CD4-positive, alpha-beta T cell (primary cell): Measurements from ENCODE around the gene HNRNPC. TPM values are rescaled to one million over a fixed set of nuclear protein-coding genes. Genes with fewer than 3 reads are reported as not detected.
A peak's percentile ranks its signal among the peaks of the same experiment; 100 is the strongest.

Source experiments
- ATAC-seq: fragments of 200-7000 bp; cut with Tn5 transposase; one replicate; pipeline ENCODE4 v1.10.0; 2022; ENCODE audit warnings: mild to moderate bottlenecking; ENCODE audit not compliant: poor library complexity
- CTCF ChIA-PET: fragments of 350-600 bp; sonication (Branson Sonifier 250); formaldehyde crosslinking; loops from one replicate; lab custom pipeline; 2021; ENCODE audit warnings: antibody characterized with exemption, inconsistent platforms; lab: Charles Lee
- POLR2A ChIA-PET: fragments of 350-600 bp; sonication (Branson Sonifier 250); formaldehyde crosslinking; loops from one replicate; lab custom pipeline; 2021; ENCODE audit warnings: antibody characterized with exemption, inconsistent platforms; lab: Charles Lee
- DNase-seq, 14 experiments: peaks; one replicate each; pipeline ENCODE4 v3.0.0-alpha.2; 2013 to 2020; ENCODE audit warnings: mixed read lengths in 2 of 14
- H3K27ac ChIP-seq, 2 donors: one replicate each; pipeline versions ENCODE4 v1.5.1 to v1.7.0; 2013; ENCODE audit warnings: low read length in 2 of 2, low read depth in 1 of 2, mild to moderate bottlenecking in 1 of 2
- H3K27me3 ChIP-seq, 2 experiments: 1 replicate in 1 of 2; 2 replicates in 1 of 2; pipeline versions ENCODE4 v1.6.1 to v1.7.0; 2013; ENCODE audit warnings: low read length in 2 of 2, control low read depth in 1 of 2, mild to moderate bottlenecking in 1 of 2, moderate library complexity in 1 of 2; ENCODE audit not compliant: insufficient read depth in 2 of 2, control insufficient read depth in 1 of 2
- H3K36me3 ChIP-seq: one replicate; pipeline ENCODE4 v1.6.1; 2013; ENCODE audit warnings: low read length, control low read depth; ENCODE audit not compliant: insufficient read depth
- H3K4me1 ChIP-seq: one replicate; pipeline ENCODE4 v1.6.1; 2013; ENCODE audit warnings: low read length, control low read depth; ENCODE audit not compliant: insufficient read depth
- H3K4me3 ChIP-seq: one replicate; pipeline ENCODE4 v1.5.1; 2013; ENCODE audit warnings: mild to moderate bottlenecking, low read length, moderate library complexity
- H3K9me3 ChIP-seq, 2 experiments: 1 replicate in 1 of 2; 2 replicates in 1 of 2; pipeline versions ENCODE4 v1.6.1 to v1.7.0; 2013; ENCODE audit warnings: low read length in 2 of 2, mild to moderate bottlenecking in 2 of 2, control low read depth in 1 of 2, moderate library complexity in 1 of 2; ENCODE audit not compliant: control insufficient read depth in 1 of 2, insufficient read depth in 1 of 2
- H3K27ac Mint-ChIP-seq: one replicate; pipeline ENCODE4 v1.8.0; 2020; ENCODE audit warnings: mixed read lengths
- H3K27me3 Mint-ChIP-seq: one replicate; pipeline ENCODE4 v1.8.0; 2021; ENCODE audit warnings: mixed read lengths
- H3K36me3 Mint-ChIP-seq: one replicate; pipeline ENCODE4 v1.8.0; 2021; ENCODE audit warnings: low read depth, mixed read lengths
- H3K4me1 Mint-ChIP-seq: one replicate; pipeline ENCODE4 v1.8.0; 2021; ENCODE audit warnings: low read depth, mixed read lengths
- H3K4me3 Mint-ChIP-seq: one replicate; pipeline ENCODE4 v1.8.0; 2020; ENCODE audit warnings: mild to moderate bottlenecking, mixed read lengths
- H3K9me3 Mint-ChIP-seq: one replicate; pipeline ENCODE4 v1.8.0; 2020; ENCODE audit warnings: mixed read lengths
- intact Hi-C, 2 experiments: fragments of 100-400 bp; cut with DNase I in 1 of 2; cut with micrococcal nuclease in 1 of 2; formaldehyde crosslinking; loops; one replicate each; pipeline versions ENCODE4 v1.15.1 to v1.9.0; 2023 to 2025; cut with DNase I, micrococcal nuclease
- total RNA-seq, 174 experiments: library from RNA in 2 of 174; stranded (reverse) in 2 of 174; gene quantifications; one replicate each; pipeline ENCODE4 v1.2.3 and lab custom pipeline; 2021 to 2026
- TF ChIP-seq, protein P1 (sequence below): fragments of 200-600 bp; IDR thresholded peaks from one replicate; pipeline ENCODE4 v1.8.0; 2022; ENCODE audit warnings: antibody characterized with exemption, mild to moderate bottlenecking

The HNRNPC gene
- total RNA-seq, 2 experiments from 2014 or later = 507 to 528 TPM

DNA sequence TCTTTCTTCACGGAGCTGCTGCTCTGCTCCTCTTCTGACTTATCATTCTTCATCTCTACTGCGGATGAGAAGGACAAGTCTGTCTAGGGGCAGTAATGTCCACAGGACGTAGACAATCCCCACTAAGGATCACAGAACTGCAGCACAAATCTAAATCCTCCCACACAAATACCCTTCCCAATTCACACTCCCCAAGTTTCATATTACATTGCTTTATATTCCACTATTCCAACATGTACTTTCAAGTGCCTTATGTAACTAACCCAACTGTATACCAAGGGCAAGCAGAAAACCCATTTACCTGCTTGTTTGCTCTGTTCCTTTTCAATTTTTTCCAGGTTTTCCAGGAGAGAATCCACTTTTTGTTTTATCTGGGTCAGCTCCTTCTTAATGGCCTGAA lies 57.7 kb downstream of the HNRNPC start:
- Histone ChIP-seq H3K27ac (no peak overlapping the region), H3K4me3 (no peak overlapping the region), H3K9me3 (no peaks in the 10 kb centered on the region), H3K36me3 (peaks cover 92% of the 10 kb centered on the region), H3K4me1 (peaks cover 12% of the 10 kb centered on the region), H3K27me3 (no peaks in the 10 kb centered on the region)
- Mint-ChIP-seq H3K27me3 (no peaks in the 10 kb centered on the region), H3K36me3 (peaks cover 95% of the 10 kb centered on the region), H3K4me3 (no peak overlapping the region), H3K9me3 (no peaks in the 10 kb centered on the region), H3K27ac (peak overlapping the region; percentile 82), H3K4me1 (peaks cover 54% of the 10 kb centered on the region)
- ChIA-PET CTCF (no interaction called here), POLR2A (no interaction called here)
- no peak for DNase-seq
- ATAC-seq = no peak
- intact Hi-C loops = loop anchor here in 1 of 2 experiments (10.0 kb wide), 1 partner anchor 53 kb away; the partner anchor contains the start of gene HNRNPC
- TF ChIP-seq, protein P1, sequence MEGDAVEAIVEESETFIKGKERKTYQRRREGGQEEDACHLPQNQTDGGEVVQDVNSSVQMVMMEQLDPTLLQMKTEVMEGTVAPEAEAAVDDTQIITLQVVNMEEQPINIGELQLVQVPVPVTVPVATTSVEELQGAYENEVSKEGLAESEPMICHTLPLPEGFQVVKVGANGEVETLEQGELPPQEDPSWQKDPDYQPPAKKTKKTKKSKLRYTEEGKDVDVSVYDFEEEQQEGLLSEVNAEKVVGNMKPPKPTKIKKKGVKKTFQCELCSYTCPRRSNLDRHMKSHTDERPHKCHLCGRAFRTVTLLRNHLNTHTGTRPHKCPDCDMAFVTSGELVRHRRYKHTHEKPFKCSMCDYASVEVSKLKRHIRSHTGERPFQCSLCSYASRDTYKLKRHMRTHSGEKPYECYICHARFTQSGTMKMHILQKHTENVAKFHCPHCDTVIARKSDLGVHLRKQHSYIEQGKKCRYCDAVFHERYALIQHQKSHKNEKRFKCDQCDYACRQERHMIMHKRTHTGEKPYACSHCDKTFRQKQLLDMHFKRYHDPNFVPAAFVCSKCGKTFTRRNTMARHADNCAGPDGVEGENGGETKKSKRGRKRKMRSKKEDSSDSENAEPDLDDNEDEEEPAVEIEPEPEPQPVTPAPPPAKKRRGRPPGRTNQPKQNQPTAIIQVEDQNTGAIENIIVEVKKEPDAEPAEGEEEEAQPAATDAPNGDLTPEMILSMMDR = no peak

DNA sequence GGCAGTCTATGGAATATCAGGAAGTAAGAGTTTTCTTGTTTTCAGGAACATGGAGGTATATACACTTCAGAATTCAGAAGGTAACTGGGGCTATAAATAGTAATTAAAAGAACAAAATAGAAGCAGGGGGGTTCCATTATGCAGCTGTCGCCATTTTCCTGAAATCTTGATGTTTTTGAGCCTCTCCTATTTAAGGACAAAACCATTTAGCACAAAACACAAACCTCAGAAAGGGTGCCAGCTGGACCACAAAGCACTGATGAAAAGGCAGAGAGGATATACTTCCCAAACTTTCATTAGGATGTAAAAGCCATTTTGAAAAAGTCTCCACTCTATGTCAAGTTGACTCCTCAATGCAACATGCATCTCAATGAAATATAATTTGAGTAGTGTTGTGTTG lies 59.2 kb downstream of the HNRNPC start:
- TF ChIP-seq, protein P1 = no peak
- Histone ChIP-seq H3K36me3 (peaks cover 85% of the 10 kb centered on the region), H3K4me3 (no peak overlapping the region), H3K27me3 (no peaks in the 10 kb centered on the region), H3K4me1 (no peaks in the 10 kb centered on the region), H3K9me3 (no peaks in the 10 kb centered on the region), H3K27ac (no peak overlapping the region)
- H3K27ac Mint-ChIP-seq = no peak overlapping the region
- ChIA-PET CTCF (no interaction called here), POLR2A (no interaction called here)
- H3K4me1 Mint-ChIP-seq = peaks cover 48% of the 10 kb centered on the region
- no peak for DNase-seq
- no peaks in the 10 kb centered on the region for H3K27me3 Mint-ChIP-seq
- no peak overlapping the region for H3K4me3 Mint-ChIP-seq
- no peak for ATAC-seq
- H3K9me3 Mint-ChIP-seq = no peaks in the 10 kb centered on the region
- peaks cover 94% of the 10 kb centered on the region for H3K36me3 Mint-ChIP-seq
- intact Hi-C loops = loop anchor here in 1 of 2 experiments (10.0 kb wide), 1 partner anchor 55 kb away; the partner anchor contains the start of gene HNRNPC

DNA sequence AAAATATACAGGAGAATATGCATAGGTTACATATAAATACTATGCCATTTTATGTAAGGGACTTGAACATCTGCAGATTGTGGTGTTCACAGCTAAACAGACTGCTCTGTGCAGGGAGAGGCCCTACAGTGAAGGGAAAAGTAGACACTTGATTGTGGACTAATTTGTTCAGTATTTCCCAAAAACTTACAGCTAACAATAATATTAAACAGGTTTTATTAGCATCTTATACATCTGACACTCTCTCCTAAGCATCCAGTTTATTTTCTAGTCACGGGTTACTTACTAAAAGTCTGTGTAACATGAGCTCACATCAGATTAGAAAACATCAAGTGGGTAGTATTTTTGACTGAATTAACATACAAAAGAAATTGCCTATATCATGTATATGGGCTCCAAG lies 60.1 kb downstream of the HNRNPC start:
- no peak for DNase-seq
- H3K27me3 ChIP-seq = no peaks in the 10 kb centered on the region
- TF ChIP-seq, protein P1 = no peak
- peaks cover 39% of the 10 kb centered on the region for H3K4me1 Mint-ChIP-seq
- intact Hi-C loops = no loop called here
- no peak overlapping the region for H3K4me3 ChIP-seq
- H3K27me3 Mint-ChIP-seq = no peaks in the 10 kb centered on the region
- H3K9me3 Mint-ChIP-seq = no peaks in the 10 kb centered on the region
- POLR2A ChIA-PET = no interaction called here
- peaks cover 78% of the 10 kb centered on the region for H3K36me3 ChIP-seq
- peaks cover 89% of the 10 kb centered on the region for H3K36me3 Mint-ChIP-seq
- no peaks in the 10 kb centered on the region for H3K4me1 ChIP-seq
- no peak for ATAC-seq
- no peak overlapping the region for H3K27ac ChIP-seq
- H3K9me3 ChIP-seq = no peaks in the 10 kb centered on the region
- no peak overlapping the region for H3K27ac Mint-ChIP-seq
- no peak overlapping the region for H3K4me3 Mint-ChIP-seq
- CTCF ChIA-PET = no interaction called here
